ENCODE results near the gene DAPL1.
"Not testable (repeated sequence)": the region's sequence is repeated elsewhere in the genome, so short reads cannot be mapped to it uniquely, and the experiment has no call there.

DAPL1 gene

GRCh38 chr2:158823486-158824237 is 28.5 kb downstream of the DAPL1 start:
- DNase-seq (ENCODE audit: low read depth): no peak

- DNase-seq (ENCODE audit: low read depth): no peak
These were observed 29.9 kb downstream of the DAPL1 start for GRCh38 chr2:158825021-158825420.

DNA sequence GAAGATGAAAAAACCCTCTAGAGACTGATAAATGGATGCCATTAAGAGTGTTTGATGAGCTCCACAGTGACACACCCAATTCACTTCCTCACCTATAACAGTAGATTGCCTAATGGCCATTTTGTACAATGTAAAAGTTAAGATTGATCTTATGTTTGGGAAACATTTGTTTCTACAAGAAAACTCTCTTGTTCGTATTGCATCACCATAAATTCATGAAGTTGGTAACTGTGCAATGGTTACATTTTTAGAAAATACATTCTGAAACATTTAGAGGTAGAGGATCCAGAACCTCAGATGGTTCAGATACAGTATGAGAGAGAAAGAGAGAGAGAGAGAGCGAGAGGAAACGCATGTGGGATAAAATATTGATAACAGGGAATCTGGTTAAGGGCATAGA is 31.8 kb downstream of the DAPL1 start:
- DNase-seq (ENCODE audit: low read depth): no peak

- no peak for DNase-seq (ENCODE audit: low read depth)
These were observed 33.5 kb downstream of the DAPL1 start for GRCh38 chr2:158828378-158829164.

- no peak for DNase-seq (ENCODE audit: low read depth)
These were observed 34.0 kb downstream of the DAPL1 start for GRCh38 chr2:158829167-158829566.

- no peak for DNase-seq (ENCODE audit: low read depth)
These were observed 35.1 kb downstream of the DAPL1 start for GRCh38 chr2:158830201-158830600.

- no peak for DNase-seq (ENCODE audit: low read depth)
These were observed 40.3 kb downstream of the DAPL1 start for GRCh38 chr2:158835431-158835830.

DNA sequence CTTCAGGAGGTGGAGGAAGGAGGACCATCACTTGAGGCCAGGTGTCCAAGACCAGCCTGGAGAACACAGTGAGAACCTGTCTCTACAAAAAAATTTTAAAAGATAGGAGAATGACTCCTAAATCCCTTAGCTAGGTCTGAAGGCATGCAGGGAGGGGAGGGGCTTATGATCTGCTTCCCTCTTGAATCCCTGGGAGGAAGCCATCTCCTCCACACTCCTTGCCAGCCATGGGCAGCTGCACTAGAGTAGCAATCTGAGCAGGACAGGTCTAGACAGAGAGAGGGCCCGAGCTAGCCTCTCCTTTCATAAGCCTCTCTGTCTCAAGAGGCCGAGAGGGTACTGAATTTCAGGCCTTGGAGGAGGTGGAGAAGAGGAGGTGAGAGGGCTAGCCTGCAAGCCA is 42.5 kb downstream of the DAPL1 start:
- no peak for DNase-seq (ENCODE audit: low read depth)

DNA sequence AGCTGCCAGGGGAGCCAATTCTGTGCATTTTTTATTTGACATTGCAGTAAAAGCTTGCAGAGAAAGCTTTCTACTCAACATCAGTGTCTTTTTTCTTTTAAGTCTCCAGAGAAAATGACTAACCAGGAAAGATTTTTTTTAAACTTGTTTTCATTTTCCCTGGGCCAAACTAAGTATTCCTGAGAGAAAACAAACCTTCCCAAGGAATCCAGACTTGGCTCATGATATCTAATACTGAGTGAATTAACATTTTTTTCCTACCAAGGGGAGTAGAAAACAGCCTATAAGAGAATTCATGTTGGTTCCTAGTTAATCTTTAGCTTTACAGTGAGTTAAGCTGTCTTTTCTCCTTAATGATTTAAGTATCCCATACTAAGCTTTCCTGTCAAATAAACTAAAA is 46.7 kb downstream of the DAPL1 start:
- peak; percentile 6 for DNase-seq (ENCODE audit: low read depth)

DNA sequence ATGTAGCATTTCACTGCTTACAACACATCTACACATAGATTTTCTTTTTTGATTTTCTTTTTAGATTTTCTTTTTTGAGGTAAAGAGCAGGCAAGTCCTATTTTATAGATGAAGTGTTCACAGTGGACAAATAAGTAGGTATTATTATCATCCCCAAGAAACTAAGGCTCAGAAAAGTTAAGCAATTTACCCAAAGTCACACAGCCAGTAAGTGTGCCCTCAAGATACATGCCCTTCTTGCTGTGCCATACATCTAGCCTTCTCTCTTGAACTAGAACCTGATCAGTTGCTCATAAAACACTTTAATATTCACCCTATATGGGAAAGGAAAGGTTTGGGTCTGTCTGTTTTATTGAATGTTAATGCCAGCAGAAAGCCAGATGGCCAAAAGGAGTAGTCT is 50.3 kb downstream of the DAPL1 start:
- no peak for DNase-seq (ENCODE audit: low read depth)

DNA sequence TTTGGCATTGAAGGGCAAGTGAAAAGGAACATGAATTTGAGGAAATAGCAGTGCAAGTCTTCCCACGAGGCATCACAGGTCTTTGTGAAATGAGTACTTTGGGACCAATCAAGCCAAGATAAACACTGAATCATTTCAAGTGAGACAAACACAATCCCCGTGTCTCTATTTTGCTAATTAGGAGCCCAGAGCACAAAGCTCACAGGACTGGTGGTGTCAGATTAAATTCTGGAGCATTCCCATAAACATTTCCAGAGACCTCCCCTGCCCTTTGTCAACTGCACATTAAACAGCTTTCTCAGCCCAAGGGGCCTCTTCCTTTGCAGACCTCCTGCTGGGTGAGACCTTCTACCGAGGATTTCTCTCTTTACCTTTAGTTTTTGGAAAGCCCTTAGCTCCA is 50.7 kb downstream of the DAPL1 start:
- DNase-seq (ENCODE audit: low read depth): no peak

DNA sequence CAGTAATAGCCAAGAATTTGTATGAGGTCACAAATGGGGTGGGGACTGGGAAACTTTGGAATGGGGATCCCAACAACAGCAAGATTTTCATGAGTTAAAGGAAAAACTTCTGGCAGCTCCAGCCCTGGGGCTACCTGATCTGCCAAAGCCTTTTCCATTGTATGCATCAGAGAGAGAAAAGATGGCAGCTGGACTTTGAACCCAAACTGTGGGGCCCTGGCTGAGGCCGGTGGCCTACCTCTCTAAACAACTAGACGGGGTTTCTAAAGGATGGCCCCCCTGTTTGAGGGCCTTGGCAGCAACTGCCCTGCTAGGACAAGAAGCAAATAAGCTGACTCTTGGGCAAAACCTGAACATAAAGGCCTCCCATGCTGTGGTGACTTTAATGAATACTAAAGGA is 52.4 kb downstream of the DAPL1 start:
- DNase-seq (ENCODE audit: low read depth): not testable (repeated sequence)

DNA sequence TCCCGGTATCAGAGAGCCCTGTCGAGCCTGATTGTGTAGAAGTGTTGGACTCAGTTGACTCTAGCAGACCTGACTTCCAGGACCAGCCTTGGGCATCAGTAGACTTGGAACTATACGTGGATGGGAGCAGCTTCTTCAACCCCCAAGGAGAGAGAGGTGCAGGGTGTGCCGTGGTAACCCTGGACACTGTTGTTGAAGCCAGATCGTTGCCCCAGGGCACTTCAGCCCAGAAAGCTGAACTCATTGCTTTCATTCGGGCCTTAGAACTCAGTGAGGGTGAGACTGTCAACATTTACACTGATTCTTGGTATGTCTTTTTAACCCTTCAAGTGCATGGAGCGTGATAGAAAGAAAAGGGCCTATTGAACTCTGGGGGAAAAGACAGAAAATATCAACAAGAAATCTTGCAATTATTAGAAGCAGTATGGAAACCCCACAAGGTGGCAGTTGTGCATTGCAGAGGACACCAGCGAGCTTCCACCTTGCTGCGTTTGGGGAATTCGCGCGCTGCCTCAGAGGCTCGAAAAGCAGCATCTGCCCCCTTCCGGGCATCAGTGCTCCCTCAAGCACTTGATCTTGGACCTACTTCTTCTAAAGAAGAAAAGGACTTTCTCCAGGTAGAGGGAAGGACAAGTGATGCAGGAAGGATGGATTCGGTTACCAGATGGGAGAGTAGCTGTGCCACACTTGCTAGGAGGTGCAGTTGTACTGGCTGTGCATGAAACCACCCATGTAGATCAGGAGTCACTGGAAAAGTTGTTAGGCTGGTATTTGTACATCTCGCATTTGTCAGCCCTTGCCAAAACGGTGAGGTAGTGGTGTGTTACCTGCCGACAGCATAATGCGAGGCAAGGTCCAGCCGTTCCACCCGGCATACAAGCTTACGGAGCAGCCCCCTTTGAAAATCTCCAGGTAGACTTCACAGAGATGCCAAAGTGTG is 53.2 kb downstream of the DAPL1 start:
- not testable (repeated sequence) for DNase-seq (ENCODE audit: low read depth)

- peak; percentile 3 for DNase-seq (ENCODE audit: low read depth)
These were observed 65.1 kb downstream of the DAPL1 start for GRCh38 chr2:158860179-158860578.

- not testable (repeated sequence) for DNase-seq (ENCODE audit: low read depth)
These were observed 66.5 kb downstream of the DAPL1 start for GRCh38 chr2:158861626-158862025.

- not testable (repeated sequence) for DNase-seq (ENCODE audit: low read depth)
These were observed 70.4 kb downstream of the DAPL1 start for GRCh38 chr2:158865469-158865868.

Measured in HS-5 (cell line).